Astrocyte of the cerebellum (primary cell): ENCODE measurements around the gene TPSAB1.

Experiments used
- DNase-seq: peaks from one replicate; pipeline ENCODE4 v3.0.0-alpha.2; 2011; ENCODE audit warnings: low read depth
- H3K4me3 ChIP-seq: 2 replicates; pipeline ENCODE4 v1.5.1; 2011; ENCODE audit warnings: mild to moderate bottlenecking, low read depth, low read length, moderate library complexity
- in situ Hi-C: cut with HindIII; loops from 2 replicates; pipeline ENCODE4 v1.10.0; 2017; ENCODE audit warnings: low sequenced_read_pairs
- TF ChIP-seq, protein P1 (sequence below): IDR thresholded peaks from 2 replicates; pipeline ENCODE4 v1.5.1; 2012; ENCODE audit warnings: low read length, low read depth, moderate library complexity, mild to moderate bottlenecking; ENCODE audit errors: missing control alignments

The TPSAB1 gene

DNA sequence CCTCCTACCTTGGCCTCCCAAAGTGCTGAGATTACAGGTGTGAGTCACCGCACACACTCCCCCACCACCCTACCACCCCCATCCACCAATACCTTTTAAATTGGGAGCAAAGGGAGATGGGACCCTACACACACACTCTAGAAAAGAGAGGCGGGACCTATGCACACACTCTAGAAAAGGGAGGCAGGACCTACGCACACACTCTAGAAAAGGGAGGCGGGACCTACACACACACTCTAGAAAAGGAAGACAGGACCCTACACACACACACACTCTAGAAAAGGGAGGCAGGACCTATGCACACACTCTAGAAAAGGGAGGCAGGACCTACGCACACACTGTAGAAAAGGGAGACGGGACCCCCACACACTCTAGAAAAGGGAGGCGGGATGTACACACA lies 34.3 kb downstream of the TPSAB1 start:
- H3K4me3 ChIP-seq: no peak overlapping the region
- in situ Hi-C loops: loop anchor here (25.0 kb wide), 2 partner anchors 113 to 137 kb away; no protein-coding TSS in a partner anchor
- no peak for DNase-seq
- TF ChIP-seq, protein P1, sequence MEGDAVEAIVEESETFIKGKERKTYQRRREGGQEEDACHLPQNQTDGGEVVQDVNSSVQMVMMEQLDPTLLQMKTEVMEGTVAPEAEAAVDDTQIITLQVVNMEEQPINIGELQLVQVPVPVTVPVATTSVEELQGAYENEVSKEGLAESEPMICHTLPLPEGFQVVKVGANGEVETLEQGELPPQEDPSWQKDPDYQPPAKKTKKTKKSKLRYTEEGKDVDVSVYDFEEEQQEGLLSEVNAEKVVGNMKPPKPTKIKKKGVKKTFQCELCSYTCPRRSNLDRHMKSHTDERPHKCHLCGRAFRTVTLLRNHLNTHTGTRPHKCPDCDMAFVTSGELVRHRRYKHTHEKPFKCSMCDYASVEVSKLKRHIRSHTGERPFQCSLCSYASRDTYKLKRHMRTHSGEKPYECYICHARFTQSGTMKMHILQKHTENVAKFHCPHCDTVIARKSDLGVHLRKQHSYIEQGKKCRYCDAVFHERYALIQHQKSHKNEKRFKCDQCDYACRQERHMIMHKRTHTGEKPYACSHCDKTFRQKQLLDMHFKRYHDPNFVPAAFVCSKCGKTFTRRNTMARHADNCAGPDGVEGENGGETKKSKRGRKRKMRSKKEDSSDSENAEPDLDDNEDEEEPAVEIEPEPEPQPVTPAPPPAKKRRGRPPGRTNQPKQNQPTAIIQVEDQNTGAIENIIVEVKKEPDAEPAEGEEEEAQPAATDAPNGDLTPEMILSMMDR: no peak

DNA sequence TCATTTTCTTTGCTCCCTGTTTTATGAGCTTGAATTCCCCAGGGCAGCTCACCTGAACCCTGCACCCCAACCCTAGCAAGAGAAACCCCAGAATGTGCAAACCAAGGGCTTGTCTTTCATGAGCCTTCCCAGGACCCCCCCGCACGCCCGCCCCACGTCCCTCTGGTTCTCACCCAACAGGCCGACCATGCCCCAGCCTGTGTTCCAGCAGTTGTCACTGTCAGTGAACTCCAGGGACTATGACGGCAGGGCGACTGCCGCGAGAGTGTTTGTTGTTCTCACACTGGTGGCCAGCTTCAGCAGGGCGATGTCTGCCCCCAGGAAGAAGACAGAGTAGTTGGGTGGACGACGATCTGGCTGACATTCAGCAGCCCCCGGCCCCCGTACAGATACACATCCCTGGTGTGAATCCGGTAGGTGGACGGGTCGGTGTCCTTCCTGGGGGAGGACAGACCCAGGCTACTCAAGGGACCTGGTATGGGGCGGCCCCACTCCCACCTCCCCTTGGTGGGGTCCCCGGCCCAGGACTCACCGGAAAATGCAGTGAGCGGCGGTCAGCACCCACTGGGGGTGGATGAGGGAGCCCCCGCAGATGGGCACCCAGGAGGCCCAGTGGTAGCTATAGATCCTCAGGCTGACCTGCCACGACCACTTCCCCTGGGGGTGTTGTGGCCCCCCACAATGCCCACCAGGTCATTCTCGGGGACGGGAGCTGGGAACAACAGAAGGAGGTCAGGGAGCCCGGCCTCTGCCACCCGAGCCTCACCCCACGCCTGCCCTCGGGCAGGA lies 35.5 kb downstream of the TPSAB1 start:
- in situ Hi-C loops: loop anchor here (25.0 kb wide), 2 partner anchors 111 to 139 kb away; no protein-coding TSS in a partner anchor
- no peak overlapping the region for H3K4me3 ChIP-seq
- TF ChIP-seq, protein P1: no peak
- no peak for DNase-seq

DNA sequence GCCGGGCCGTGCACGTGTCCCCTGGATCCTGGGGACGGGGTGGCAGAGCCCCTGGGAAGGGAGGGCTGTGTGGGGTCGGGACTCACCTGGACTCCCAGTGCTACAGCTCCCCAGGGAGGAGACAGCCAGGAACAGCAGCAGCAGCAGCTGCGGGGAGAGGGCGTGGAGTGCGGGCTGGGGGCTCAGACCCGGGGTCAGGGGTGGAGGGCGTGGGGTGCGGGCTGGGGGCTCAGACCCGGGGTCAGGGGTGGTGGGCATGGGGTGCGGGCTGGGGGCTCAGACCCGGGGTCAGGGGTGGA lies 36.0 kb downstream of the TPSAB1 start:
- no peak for DNase-seq
- no peak overlapping the region for H3K4me3 ChIP-seq
- TF ChIP-seq, protein P1: no peak
- in situ Hi-C loops: loop anchor here (25.0 kb wide), 2 partner anchors 111 to 139 kb away; no protein-coding TSS in a partner anchor

DNA sequence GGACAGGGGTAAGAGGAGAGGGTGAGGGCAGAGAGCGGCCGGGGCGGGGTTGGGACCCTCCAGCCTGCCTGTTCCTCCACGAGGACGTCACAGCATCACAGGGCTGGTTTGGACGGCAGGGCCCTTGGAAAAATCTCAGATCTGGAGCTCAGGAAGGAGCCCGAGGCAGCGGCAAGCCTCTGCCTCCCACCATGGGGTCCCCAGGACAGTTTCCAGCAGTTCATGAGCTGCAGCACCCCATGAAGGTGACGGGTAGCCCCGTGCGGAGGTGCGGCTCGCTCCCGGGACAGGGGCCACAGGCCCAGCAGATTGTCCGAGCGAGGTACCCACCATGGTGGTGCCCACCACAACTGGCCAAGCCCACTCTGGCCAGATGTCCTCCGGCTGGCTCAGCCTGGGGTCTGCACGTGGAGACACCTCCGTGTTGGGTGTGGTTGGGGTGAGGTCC lies 36.7 kb downstream of the TPSAB1 start:
- TF ChIP-seq, protein P1: no peak
- in situ Hi-C loops: loop anchor here (25.0 kb wide), 2 partner anchors 110 to 140 kb away; no protein-coding TSS in a partner anchor
- H3K4me3 ChIP-seq: no peak overlapping the region
- no peak for DNase-seq

DNA sequence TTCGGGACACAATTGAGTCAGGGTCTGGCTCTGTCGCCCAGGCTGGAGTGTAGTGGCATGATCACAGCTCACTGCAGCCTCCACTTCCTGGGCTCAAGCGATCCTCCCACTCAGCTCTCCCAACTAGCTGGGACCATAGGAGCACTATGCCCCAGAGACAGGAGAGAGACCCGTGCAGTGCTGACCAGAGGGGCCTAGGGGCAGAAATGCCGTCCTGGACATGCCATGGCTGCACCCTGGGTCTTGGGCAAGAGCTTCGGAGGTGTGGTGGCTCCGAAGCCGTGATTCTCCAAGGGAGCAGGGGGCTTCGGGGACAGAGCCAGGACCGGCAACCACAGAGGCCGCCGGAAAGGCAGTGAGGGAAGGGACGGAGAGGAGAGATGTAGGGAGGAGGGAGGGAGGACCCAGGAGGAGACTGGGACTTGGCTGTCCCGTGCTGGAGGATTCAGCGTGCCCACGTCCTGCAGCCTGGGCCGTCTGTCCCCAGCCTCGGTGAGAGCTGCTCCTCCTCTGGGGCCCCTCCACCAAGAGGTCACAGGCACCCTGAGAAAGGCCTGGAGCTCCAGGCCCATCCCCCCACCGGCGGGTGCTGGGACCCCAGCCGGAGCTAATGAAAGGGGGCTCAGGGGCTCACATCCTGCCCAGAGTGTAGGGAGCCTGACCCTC lies 37.2 kb downstream of the TPSAB1 start:
- in situ Hi-C loops: loop anchor here (25.0 kb wide), 2 partner anchors 110 to 140 kb away; no protein-coding TSS in a partner anchor
- DNase-seq: no peak
- TF ChIP-seq, protein P1: no peak
- no peak overlapping the region for H3K4me3 ChIP-seq

DNA sequence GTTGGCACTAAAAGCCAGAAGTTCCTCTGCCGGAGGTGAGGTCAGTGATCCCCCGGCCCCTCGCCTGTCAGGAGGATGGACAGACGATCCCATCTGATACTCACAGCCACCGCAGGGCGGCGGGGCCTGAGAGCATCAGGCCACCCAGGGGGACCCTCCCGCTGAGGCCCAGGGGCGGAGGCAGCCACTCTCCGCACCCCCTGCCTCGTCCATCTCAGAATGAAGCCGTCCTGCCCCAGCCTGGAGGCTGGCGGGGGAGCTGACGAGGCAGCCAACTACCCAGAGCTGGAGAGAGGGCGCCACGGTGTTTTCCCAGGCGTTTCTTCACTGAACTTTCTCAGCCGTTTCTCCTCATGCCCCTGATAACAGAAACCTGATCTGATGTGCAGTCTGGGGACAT lies 38.0 kb downstream of the TPSAB1 start:
- in situ Hi-C loops: loop anchor here (25.0 kb wide), 2 partner anchors 109 to 141 kb away; no protein-coding TSS in a partner anchor
- TF ChIP-seq, protein P1: no peak
- H3K4me3 ChIP-seq: no peak overlapping the region
- no peak for DNase-seq
